H1 (cell line): Measurements from ENCODE around the gene GANC. TPM values are rescaled to one million over a fixed set of nuclear protein-coding genes. Genes with fewer than 3 reads are reported as not detected.

Experiments
- CTCF ChIA-PET: fragments of 300-600 bp; sonication (Branson Sonifier 250); formaldehyde crosslinking; loops from one replicate; lab custom pipeline; 2021; ENCODE audit not compliant: partially characterized antibody; lab: Charles Lee
- POLR2A ChIA-PET: fragments of 300-600 bp; sonication (Branson Sonifier 250); formaldehyde crosslinking; loops from one replicate; lab custom pipeline; 2021; ENCODE audit warnings: inconsistent platforms; ENCODE audit not compliant: partially characterized antibody; lab: Charles Lee
- DNase-seq, 2 experiments: peaks; one replicate each; pipeline versions ENCODE4 v3.0.0 to v3.0.0-alpha.2; 2010 to 2022; ENCODE audit warnings: low spot score in 2 of 2, low read depth in 1 of 2, mixed read lengths in 1 of 2
- FAIRE-seq: peaks from 2 replicates; lab custom pipeline; 2011; peaks lifted over from hg19 to GRCh38; lab: Jason Lieb, UNC
- H2AFZ ChIP-seq: 2 replicates; pipeline ENCODE4 v1.8.1; 2012; ENCODE audit warnings: low read length, inconsistent platforms
- H2AK5ac ChIP-seq: 2 replicates; pipeline ENCODE4 v1.6.1; 2013; ENCODE audit warnings: low read depth, low read length
- H2BK120ac ChIP-seq: replicated peaks from 2 replicates; pipeline ENCODE3; 2013; ENCODE audit warnings: low read depth, low read length, inconsistent platforms
- H2BK12ac ChIP-seq: 2 replicates; pipeline ENCODE4 v1.6.1; 2013; ENCODE audit warnings: low read depth, low read length
- H2BK15ac ChIP-seq: 2 replicates; pipeline ENCODE4 v1.6.1; 2013; ENCODE audit warnings: low read length
- H2BK20ac ChIP-seq: 2 replicates; pipeline ENCODE4 v1.6.1; 2013; ENCODE audit warnings: low read length
- H2BK5ac ChIP-seq: 2 replicates; pipeline ENCODE4 v1.6.1; 2013; ENCODE audit warnings: low read depth, low read length
- H3K14ac ChIP-seq: 2 replicates; pipeline ENCODE4 v1.6.1; 2013; ENCODE audit warnings: inconsistent platforms; ENCODE audit not compliant: insufficient read length
- H3K18ac ChIP-seq: 2 replicates; pipeline ENCODE4 v1.6.1; 2013; ENCODE audit warnings: low read length; ENCODE audit errors: extremely low read depth
- H3K23ac ChIP-seq: 2 replicates; pipeline ENCODE4 v1.6.1; 2013; ENCODE audit warnings: inconsistent platforms; ENCODE audit not compliant: insufficient read length
- H3K23me2 ChIP-seq: 2 replicates; pipeline ENCODE4 v1.6.1; 2013; ENCODE audit warnings: low read depth, low read length
- H3K27ac ChIP-seq: 2 replicates; pipeline ENCODE4 v1.6.1; 2011; ENCODE audit warnings: low read depth, low read length, inconsistent platforms
- H3K27me3 ChIP-seq, 4 experiments: replicated peaks in 1 of 4; 1 replicate in 1 of 4; 2 replicates in 3 of 4; pipeline versions ENCODE4 v1.6.1 to v1.8.1; 2011 to 2013; ENCODE audit warnings: low read length in 3 of 4, mild to moderate bottlenecking in 3 of 4, inconsistent platforms in 2 of 4, mixed read lengths in 2 of 4, moderate library complexity in 1 of 4; ENCODE audit not compliant: control insufficient read depth in 3 of 4, insufficient read depth in 3 of 4; ENCODE audit errors: extremely low read depth in 1 of 4
- H3K36me3 ChIP-seq, 4 experiments: 2 replicates each; pipeline versions ENCODE4 v1.6.1 to v1.8.1; 2011 to 2013; ENCODE audit warnings: mild to moderate bottlenecking in 4 of 4, low read length in 3 of 4, moderate library complexity in 2 of 4, control low read depth in 1 of 4, inconsistent platforms in 1 of 4; ENCODE audit not compliant: insufficient read depth in 4 of 4, control insufficient read depth in 2 of 4
- H3K4ac ChIP-seq: replicated peaks from 2 replicates; pipeline ENCODE3; 2013; ENCODE audit warnings: low read length, low read depth, mixed read lengths, inconsistent platforms; ENCODE audit not compliant: insufficient read length
- H3K4me1 ChIP-seq, 4 experiments: replicated peaks in 1 of 4; 1 replicate in 1 of 4; 2 replicates in 3 of 4; pipeline versions ENCODE4 v1.6.1 to v1.8.1; 2011 to 2013; ENCODE audit warnings: low read length in 3 of 4, inconsistent platforms in 2 of 4, mixed read lengths in 1 of 4; ENCODE audit not compliant: insufficient read depth in 4 of 4, control insufficient read depth in 3 of 4
- H3K4me2 ChIP-seq, 2 experiments: 2 replicates each; pipeline versions ENCODE4 v1.6.1 to v1.8.1; 2011 to 2013; ENCODE audit warnings: low read depth in 2 of 2, low read length in 2 of 2, control low read depth in 1 of 2, inconsistent platforms in 1 of 2, mild to moderate bottlenecking in 1 of 2; ENCODE audit not compliant: insufficient read depth in 1 of 2
- H3K4me3 ChIP-seq, 4 experiments: fragments of 200-600, 300-600 bp in 1 of 4; sonication (generic), shearing (Covaris generic), sonication (Bioruptor Twin) in 1 of 4; 2 replicates each; pipeline versions ENCODE4 v1.5.1 to v1.8.1; 2011 to 2016; ENCODE audit warnings: low read length in 4 of 4, low read depth in 3 of 4, control low read depth in 2 of 4, inconsistent platforms in 2 of 4, mild to moderate bottlenecking in 2 of 4, mixed read lengths in 1 of 4, moderate library complexity in 1 of 4; ENCODE audit not compliant: insufficient read depth in 2 of 4; ENCODE audit errors: extremely low read depth in 1 of 4
- H3K56ac ChIP-seq: replicated peaks from 2 replicates; pipeline ENCODE3; 2013; ENCODE audit warnings: low read depth, mild to moderate bottlenecking, mixed read lengths, low read length, inconsistent platforms; ENCODE audit not compliant: insufficient read length
- H3K79me1 ChIP-seq: 2 replicates; pipeline ENCODE4 v1.6.1; 2013; ENCODE audit warnings: low read depth, low read length, control low read depth
- H3K79me2 ChIP-seq, 2 experiments: 2 replicates each; pipeline versions ENCODE4 v1.6.1 to v1.8.1; 2012 to 2013; ENCODE audit warnings: low read length in 2 of 2, mild to moderate bottlenecking in 2 of 2, inconsistent platforms in 1 of 2; ENCODE audit not compliant: insufficient read depth in 2 of 2, control insufficient read depth in 1 of 2
- H3K9ac ChIP-seq, 4 experiments: replicated peaks in 1 of 4; 1 replicate in 1 of 4; 2 replicates in 3 of 4; pipeline versions ENCODE4 v1.6.1 to v1.8.1; 2011 to 2013; ENCODE audit warnings: low read depth in 3 of 4, low read length in 3 of 4, control low read depth in 2 of 4, mild to moderate bottlenecking in 2 of 4, moderate library complexity in 2 of 4, inconsistent platforms in 1 of 4; ENCODE audit errors: extremely low read depth in 1 of 4
- H3K9me3 ChIP-seq, 2 experiments: 2 replicates each; pipeline versions ENCODE4 v1.6.1 to v1.8.1; 2012 to 2013; ENCODE audit warnings: mild to moderate bottlenecking in 2 of 2, moderate library complexity in 2 of 2, control low read depth in 1 of 2, inconsistent platforms in 1 of 2, low read depth in 1 of 2, low read length in 1 of 2, mixed read lengths in 1 of 2; ENCODE audit not compliant: insufficient read depth in 2 of 2
- H4K20me1 ChIP-seq, 2 experiments: replicated peaks in 1 of 2; 2 replicates each; pipeline versions ENCODE3 to v1.8.1; 2011 to 2013; ENCODE audit warnings: inconsistent platforms in 2 of 2, low read length in 2 of 2, mild to moderate bottlenecking in 1 of 2; ENCODE audit not compliant: insufficient read depth in 2 of 2, control insufficient read depth in 1 of 2
- H4K5ac ChIP-seq: 2 replicates; pipeline ENCODE4 v1.6.1; 2013; ENCODE audit warnings: low read length, low read depth, mixed read lengths, inconsistent platforms; ENCODE audit not compliant: insufficient read length
- H4K8ac ChIP-seq: 2 replicates; pipeline ENCODE4 v1.8.0; 2013; ENCODE audit warnings: mild to moderate bottlenecking, moderate library complexity, low read length, inconsistent platforms; ENCODE audit not compliant: insufficient read depth; ENCODE audit errors: extremely low read depth
- H4K91ac ChIP-seq: replicated peaks from 2 replicates; pipeline ENCODE3; 2013; ENCODE audit warnings: low read length, mixed read lengths, inconsistent platforms; ENCODE audit not compliant: insufficient read length
- BRCA1 ChIP-seq: IDR thresholded peaks from 2 replicates; pipeline ENCODE4 v1.6.1; 2012; ENCODE audit warnings: low read depth, low read length, improper control_type of control experiment
- EGR1 ChIP-seq: IDR thresholded peaks from 2 replicates; pipeline ENCODE4 v1.6.1; 2011; ENCODE audit warnings: low read depth, low read length, borderline replicate concordance
- HDAC6 ChIP-seq: IDR thresholded peaks from one replicate; pipeline ENCODE4 v1.7.1; 2012; ENCODE audit warnings: low read depth, mild to moderate bottlenecking, inconsistent platforms, low read length, moderate library complexity
- MAFK ChIP-seq: IDR thresholded peaks from 2 replicates; pipeline ENCODE4 v1.6.1; 2012; ENCODE audit warnings: low read depth, mild to moderate bottlenecking, improper control_type of control experiment, low read length
- MAX ChIP-seq: IDR thresholded peaks from 2 replicates; pipeline ENCODE4 v1.6.1; 2012; ENCODE audit warnings: inconsistent platforms
- SIX5 ChIP-seq: IDR thresholded peaks from 2 replicates; pipeline ENCODE4 v1.6.1; 2011; ENCODE audit warnings: mild to moderate bottlenecking, low read depth, low read length
- SP1 ChIP-seq: IDR thresholded peaks from 2 replicates; pipeline ENCODE4 v1.6.1; 2011; ENCODE audit warnings: low read depth, low read length
- SUZ12 ChIP-seq: fragments of 200-600 bp; sonication (generic); IDR thresholded peaks from 2 replicates; pipeline ENCODE4 v1.6.1; 2012; ENCODE audit warnings: mild to moderate bottlenecking, inconsistent platforms, low read length, moderate library complexity, mixed read lengths
- TBP ChIP-seq: IDR thresholded peaks from 2 replicates; pipeline ENCODE4 v1.6.1; 2011; ENCODE audit warnings: low read depth, low read length, improper control_type of control experiment
- TCF12 ChIP-seq: IDR thresholded peaks from 2 replicates; pipeline ENCODE4 v1.6.1; 2011; ENCODE audit warnings: low read depth, mild to moderate bottlenecking, low read length
- USF2 ChIP-seq: IDR thresholded peaks from 2 replicates; pipeline ENCODE4 v1.6.1; 2011; ENCODE audit warnings: low read length, improper control_type of control experiment
- ZNF274 ChIP-seq: IDR thresholded peaks from 2 replicates; pipeline ENCODE4 v1.7.0; 2012; ENCODE audit warnings: low read length, borderline replicate concordance; ENCODE audit errors: extremely low read depth
- WGBS, 2 experiments: shearing (Covaris generic) in 1 of 2; methylation state at CpG; one replicate each; pipeline versions ENCODE4 v1.1.6 to v1.1.7; 2013 to 2015; ENCODE audit warnings: low lambda C conversion rate in 2 of 2, mixed read lengths in 2 of 2, inconsistent platforms in 1 of 2, low coverage in 1 of 2, missing lambda C conversion rate in 1 of 2; ENCODE audit not compliant: insufficient replicate concordance in 2 of 2, insufficient coverage in 1 of 2, insufficient read length in 1 of 2; ENCODE audit errors: extremely low coverage in 1 of 2, missing lambda C conversion rate in 1 of 2; 5-methylcytosine and 5-hydroxymethylcytosine counted together
- polyA plus RNA-seq, 7 experiments: library from polyadenylated mRNA; depleted of rRNA in 3 of 7; stranded (reverse) in 5 of 7; unstranded in 2 of 7; fragments of >200 nt in 5 of 7; fragments of 200-250 nt in 2 of 7; gene quantifications; 1 replicate in 5 of 7; 2 replicates in 1 of 7; 4 replicates in 1 of 7; pipeline versions ENCODE4 v1.2.1 to v1.2.3, GENCODE V29; 2011 to 2013; ENCODE audit warnings: missing spikeins in 2 of 7, mixed read lengths in 2 of 7
- total RNA-seq: library from RNA; stranded (reverse); fragmentation: NEBNext Ultra II Directional; extraction: Animal tissue kit (Norgen Biotek cat#: 25700); gene quantifications from 2 replicates; pipeline ENCODE4 v1.2.1, GENCODE V29; 2021

GANC gene
- total and polyA plus RNA-seq, 2 of the 8 experiments (the other 6 are each of a cell fraction or from before 2014, with no cell fraction given): 6.8 to 14.4 TPM

- Histone ChIP-seq H2BK5ac (no peak overlapping the region), H3K27ac (no peak overlapping the region), H3K4ac (no peak overlapping the region), H3K9ac (no peak overlapping the region), H2AK5ac (no peak overlapping the region), H3K23me2 (no peaks in the 10 kb centered on the region), H2AFZ (no peak overlapping the region), H3K9me3 (no peaks in the 10 kb centered on the region), H2BK15ac (no peak overlapping the region), H2BK12ac (no peak overlapping the region), H3K27me3 (no peaks in the 10 kb centered on the region), H4K5ac (no peak overlapping the region), H3K56ac (no peak overlapping the region), H3K79me1 (no peaks in the 10 kb centered on the region), H3K23ac (no peak overlapping the region), H3K79me2 (no peaks in the 10 kb centered on the region), H3K4me2 (no peak overlapping the region), H3K18ac (no peak overlapping the region), H3K14ac (no peak overlapping the region), H2BK120ac (no peak overlapping the region), H2BK20ac (no peak overlapping the region), H3K36me3 (peaks cover 0 to 3% (median 3%) of the 10 kb centered on the region in 4 experiments; a peak in 4 of 8 replicates), H3K4me1 (peaks cover 0 to 10% (median 3%) of the 10 kb centered on the region in 4 experiments; a peak in 3 of 7 replicates), H3K4me3 (no peak overlapping the region), H4K20me1 (no peaks in the 10 kb centered on the region), H4K8ac (no peak overlapping the region), H4K91ac (no peak overlapping the region)
- POLR2A ChIA-PET: no interaction called here
- DNase-seq (no peak), FAIRE-seq (no peak)
- TF ChIP-seq EGR1 (no peak), MAX (no peak), BRCA1 (no peak), SP1 (no peak), USF2 (no peak), SIX5 (no peak), ZNF274 (no peak), SUZ12 (no peak), MAFK (no peak), HDAC6 (no peak), TCF12 (no peak), TBP (no peak)
- CTCF ChIA-PET: no interaction called here
- WGBS, 2 experiments: 58% methylated on average over 3 of the region's 3 CpGs; no CpG with 5 or more reads in 1 of the 2 experiments
Observed at GRCh38 chr15:42279234-42279723, 6.3 kb downstream of the GANC start.
